NT2/D1 (cell line): ENCODE measurements around the gene DDIT4L.
A peak's percentile ranks its signal among the peaks of the same experiment; 100 is the strongest.
"Not testable (repeated sequence)": the region's sequence is repeated elsewhere in the genome, so short reads cannot be mapped to it uniquely, and the experiment has no call there.

Experiments
- DNase-seq: peaks from one replicate; pipeline ENCODE4 v3.0.0-alpha.2; 2011; ENCODE audit warnings: low read depth, low spot score
- H3K27me3 ChIP-seq: 2 replicates; pipeline ENCODE4 v1.6.0; 2011; ENCODE audit warnings: mild to moderate bottlenecking; ENCODE audit not compliant: insufficient read length, insufficient read depth
- H3K36me3 ChIP-seq: 2 replicates; pipeline ENCODE4 v1.6.1; 2011; ENCODE audit warnings: mild to moderate bottlenecking, low read length, mixed read lengths; ENCODE audit not compliant: insufficient read depth, insufficient read length
- H3K4me1 ChIP-seq: 2 replicates; pipeline ENCODE4 v1.5.1; 2011; ENCODE audit not compliant: insufficient read depth, insufficient read length
- H3K4me3 ChIP-seq: 2 replicates; pipeline ENCODE4 v1.5.1; 2011; ENCODE audit warnings: low read depth; ENCODE audit not compliant: insufficient read length
- H3K9ac ChIP-seq: 2 replicates; pipeline ENCODE4 v1.6.0; 2011; ENCODE audit warnings: low read depth; ENCODE audit not compliant: insufficient read length
- H3K9me3 ChIP-seq: 2 replicates; pipeline ENCODE4 v1.5.1; 2011; ENCODE audit warnings: mild to moderate bottlenecking, low read length; ENCODE audit not compliant: insufficient read depth
- SUZ12 ChIP-seq: IDR thresholded peaks from 2 replicates; pipeline ENCODE4 v1.6.1; 2011; ENCODE audit not compliant: insufficient read length, insufficient read depth; ENCODE audit errors: extremely low read depth
- YY1 ChIP-seq: IDR thresholded peaks from 2 replicates; pipeline ENCODE4 v1.6.1; 2011; ENCODE audit not compliant: insufficient read length, insufficient read depth
- ZNF274 ChIP-seq: IDR thresholded peaks from 2 replicates; pipeline ENCODE4 v1.6.1; 2011; ENCODE audit warnings: mild to moderate bottlenecking, low read depth, low read length

Gene DDIT4L

DNA sequence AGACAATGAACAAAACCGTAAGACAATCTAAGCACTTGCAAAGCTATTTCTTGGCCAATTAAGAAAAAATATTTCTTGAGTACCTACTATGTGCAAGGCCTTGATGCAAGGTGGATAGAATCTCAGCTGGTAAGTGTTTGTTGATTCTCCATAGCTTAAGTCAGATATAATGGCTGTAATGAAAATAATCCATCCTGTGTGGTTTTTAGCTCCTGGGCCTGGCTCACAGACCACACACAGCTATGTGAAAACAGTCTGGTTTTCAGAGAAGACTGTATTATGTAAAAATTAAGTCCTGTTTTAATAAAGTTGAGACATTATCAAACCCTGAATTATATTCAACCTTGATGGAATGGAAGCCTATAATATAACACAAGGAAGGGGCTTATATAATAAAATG lies 7.8 kb upstream of the DDIT4L start:
- Histone ChIP-seq H3K4me1 (no peaks in the 10 kb centered on the region), H3K9ac (no peak overlapping the region), H3K9me3 (no peaks in the 10 kb centered on the region), H3K4me3 (no peak overlapping the region), H3K36me3 (no peaks in the 10 kb centered on the region), H3K27me3 (no peaks in the 10 kb centered on the region)
- no peak for DNase-seq
- TF ChIP-seq ZNF274 (no peak), SUZ12 (no peak), YY1 (no peak)

DNA sequence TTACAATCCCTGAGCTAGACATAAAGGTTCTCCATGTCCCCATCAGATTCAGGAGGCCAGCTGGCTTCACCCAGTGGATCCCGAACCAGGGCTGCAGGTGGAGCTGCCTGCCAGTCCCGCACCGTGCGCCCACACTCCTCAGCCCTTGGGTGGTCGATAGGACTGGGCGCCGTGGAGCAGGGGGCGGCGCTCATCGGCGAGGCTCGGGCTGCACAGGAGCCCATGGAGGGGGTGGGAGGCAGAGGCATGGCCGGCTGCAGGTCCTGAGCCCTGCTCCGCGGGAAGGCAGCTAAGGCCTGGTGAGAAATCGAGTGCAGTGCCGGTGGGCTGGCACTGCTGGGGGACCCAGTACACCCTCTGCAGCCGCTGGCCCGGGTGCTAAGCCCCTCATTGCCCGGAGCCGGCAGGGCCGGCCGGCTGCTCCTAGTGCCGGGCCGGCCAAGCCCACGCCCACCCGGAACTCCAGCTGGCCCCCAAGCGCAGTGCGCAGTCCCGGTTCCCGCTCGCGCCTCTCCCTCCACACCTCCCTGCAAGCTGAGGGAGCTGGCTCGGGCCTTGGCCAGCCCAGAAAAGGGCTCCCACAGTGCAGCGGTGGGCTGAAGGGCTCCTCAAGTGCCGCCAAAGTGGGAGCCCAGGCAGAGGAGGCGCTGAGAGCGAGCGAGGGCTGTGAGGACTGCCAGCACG lies 6.3 kb upstream of the DDIT4L start:
- not testable (repeated sequence) for H3K9me3 ChIP-seq, H3K9ac ChIP-seq, H3K4me1 ChIP-seq, H3K36me3 ChIP-seq, H3K4me3 ChIP-seq, DNase-seq, H3K27me3 ChIP-seq

DNA sequence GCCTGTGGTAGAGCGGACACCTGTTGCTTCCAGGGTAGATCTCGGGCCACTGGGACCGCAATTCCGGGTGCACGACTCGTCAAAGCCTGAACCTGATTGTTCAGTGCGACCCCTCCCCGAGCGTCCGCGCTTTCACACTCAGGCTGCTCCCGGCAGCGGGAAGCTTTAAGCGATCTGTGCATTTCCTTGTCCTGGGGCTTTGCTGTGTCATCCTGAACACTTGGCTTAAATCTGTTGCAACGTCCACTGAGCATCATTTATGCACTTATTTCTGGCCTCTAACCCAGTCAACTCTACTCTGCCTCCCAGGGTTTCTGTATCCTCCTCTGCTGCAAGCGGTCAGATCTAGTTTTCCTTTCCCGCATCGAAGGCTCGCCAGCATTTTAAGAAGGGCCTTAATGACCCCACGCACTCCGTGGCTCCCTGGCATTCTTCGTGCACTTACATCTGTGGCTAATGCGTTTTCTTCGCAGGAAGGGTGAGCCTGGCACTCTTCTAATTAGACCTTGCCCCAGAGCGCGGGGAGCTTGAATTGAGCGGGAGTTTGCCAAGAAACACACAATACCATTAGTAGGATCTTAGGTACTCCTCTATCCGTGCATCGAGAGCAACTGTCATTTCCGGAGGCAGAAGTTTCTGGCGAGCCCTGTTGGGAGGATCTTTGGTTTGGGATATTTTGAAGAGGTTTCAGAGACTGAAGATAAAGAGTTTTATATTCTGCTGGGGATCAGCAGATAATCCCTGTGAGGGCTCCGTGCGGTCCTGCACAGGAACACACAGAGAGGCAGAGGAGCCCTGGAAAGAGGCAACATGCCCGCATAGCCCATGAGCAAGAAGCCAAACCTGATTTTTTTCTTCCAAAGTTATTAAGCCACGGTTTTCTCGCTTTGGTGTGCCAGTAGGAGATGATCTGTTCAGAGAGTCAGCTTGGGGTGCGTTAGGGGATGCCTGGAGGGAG lies 654 bp upstream of the DDIT4L start:
- Histone ChIP-seq H3K4me1 (peaks cover 2% of the 10 kb centered on the region), H3K36me3 (peaks cover 2% of the 10 kb centered on the region), H3K9me3 (no peaks in the 10 kb centered on the region), H3K27me3 (peaks cover 32% of the 10 kb centered on the region), H3K9ac (peak overlapping the region; percentile 67), H3K4me3 (peak overlapping the region; percentile 56)
- no peak for DNase-seq
- no peak for TF ChIP-seq SUZ12

DNA sequence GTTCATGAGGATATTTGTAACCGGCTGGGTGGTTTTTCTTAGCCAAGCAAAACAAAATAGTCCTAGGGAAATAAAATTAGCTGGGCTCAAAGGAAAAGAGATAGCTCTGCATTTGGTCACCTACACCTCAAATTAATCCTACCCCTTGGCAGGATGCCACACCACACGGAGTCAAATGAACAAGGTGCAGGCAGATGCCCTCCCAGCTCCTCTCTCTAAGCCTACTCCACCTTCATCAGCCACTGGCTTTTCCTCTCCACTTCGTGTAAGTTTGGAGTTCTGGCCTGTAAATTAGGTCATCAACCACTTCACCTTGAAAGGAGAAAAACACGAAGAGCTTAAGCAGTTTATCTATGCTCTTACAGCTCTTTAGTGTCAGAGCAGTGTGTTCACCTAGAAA lies 1.4 kb downstream of the DDIT4L start:
- Histone ChIP-seq H3K27me3 (peaks cover 32% of the 10 kb centered on the region), H3K4me1 (peaks cover 2% of the 10 kb centered on the region), H3K9ac (no peak overlapping the region), H3K9me3 (no peaks in the 10 kb centered on the region), H3K4me3 (no peak overlapping the region), H3K36me3 (peaks cover 2% of the 10 kb centered on the region)
- no peak for DNase-seq
- TF ChIP-seq YY1 (no peak), SUZ12 (no peak), ZNF274 (no peak)

DNA sequence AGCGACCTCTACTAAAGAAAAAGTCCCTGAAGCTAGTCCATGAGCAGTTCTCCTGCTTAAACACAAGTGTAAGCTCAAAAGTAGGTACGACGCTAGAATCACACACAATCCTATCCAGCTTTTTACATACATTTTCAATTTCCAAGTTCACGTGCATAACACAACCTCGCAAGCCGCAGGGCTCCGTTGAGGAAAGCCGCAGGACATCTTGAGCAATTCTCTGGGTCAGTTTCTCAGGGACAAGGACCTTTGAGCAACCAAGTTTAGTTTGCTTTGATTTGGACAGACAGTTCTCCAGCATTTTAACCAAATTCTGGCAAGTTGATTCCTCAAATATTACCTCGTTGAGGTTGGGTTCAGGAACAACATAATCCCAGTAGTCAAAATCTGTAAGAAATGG lies 2.5 kb downstream of the DDIT4L start:
- DNase-seq: no peak
- TF ChIP-seq YY1 (no peak), ZNF274 (no peak), SUZ12 (no peak)
- H3K4me3 ChIP-seq: no peak overlapping the region
- H3K4me1 ChIP-seq: peaks cover 2% of the 10 kb centered on the region
- H3K9me3 ChIP-seq: no peaks in the 10 kb centered on the region
- H3K36me3 ChIP-seq: peaks cover 2% of the 10 kb centered on the region
- H3K27me3 ChIP-seq: peaks cover 32% of the 10 kb centered on the region
- no peak overlapping the region for H3K9ac ChIP-seq

DNA sequence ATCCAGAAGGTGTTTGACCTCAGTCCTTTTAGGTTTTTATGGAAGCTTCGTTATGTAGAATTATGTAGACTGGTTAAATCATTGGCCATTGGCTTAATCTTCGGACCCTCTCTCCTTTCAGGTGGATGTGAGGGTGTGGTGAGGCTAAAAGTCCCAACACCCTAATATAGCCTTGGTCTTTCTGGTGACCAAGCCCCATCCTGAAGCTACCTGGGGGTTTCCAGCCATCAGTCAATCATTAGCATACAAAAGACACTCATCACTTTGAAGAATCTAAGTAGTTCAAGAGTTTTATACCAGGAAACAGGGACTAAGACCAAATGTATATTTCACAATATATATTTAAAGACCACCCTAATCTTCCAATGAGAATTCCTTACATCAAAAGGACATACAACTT lies 5.5 kb downstream of the DDIT4L start:
- Histone ChIP-seq H3K27me3 (peaks cover 12% of the 10 kb centered on the region), H3K9ac (no peak overlapping the region), H3K4me3 (no peak overlapping the region), H3K36me3 (peaks cover 2% of the 10 kb centered on the region), H3K4me1 (peaks cover 2% of the 10 kb centered on the region), H3K9me3 (no peaks in the 10 kb centered on the region)
- DNase-seq: no peak
- no peak for TF ChIP-seq ZNF274
- no peak for TF ChIP-seq SUZ12
- TF ChIP-seq YY1: no peak

DNA sequence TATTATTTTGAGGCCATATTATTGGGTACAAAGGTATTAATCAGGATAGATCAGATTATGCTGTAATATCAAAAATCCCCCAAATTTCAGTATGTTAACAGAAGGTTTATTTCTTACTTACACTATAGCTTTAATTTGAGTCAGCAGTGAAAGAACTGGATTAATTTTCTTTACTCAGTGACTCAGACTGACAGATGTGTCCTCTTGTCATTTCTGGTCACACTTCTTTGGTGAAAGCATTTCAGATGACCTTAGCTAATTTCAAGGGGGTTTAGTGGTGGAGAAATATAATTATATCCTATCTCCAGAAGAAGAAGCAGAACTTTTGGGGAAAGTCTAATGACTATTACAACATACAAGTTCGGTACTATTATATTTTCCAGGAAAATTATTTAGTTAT lies 12.4 kb downstream of the DDIT4L start:
- no peaks in the 10 kb centered on the region for H3K27me3 ChIP-seq
- no peak overlapping the region for H3K4me3 ChIP-seq
- TF ChIP-seq ZNF274 (no peak), YY1 (no peak), SUZ12 (no peak)
- no peak overlapping the region for H3K9ac ChIP-seq
- H3K36me3 ChIP-seq: no peaks in the 10 kb centered on the region
- no peak for DNase-seq
- no peaks in the 10 kb centered on the region for H3K9me3 ChIP-seq
- no peaks in the 10 kb centered on the region for H3K4me1 ChIP-seq

DNA sequence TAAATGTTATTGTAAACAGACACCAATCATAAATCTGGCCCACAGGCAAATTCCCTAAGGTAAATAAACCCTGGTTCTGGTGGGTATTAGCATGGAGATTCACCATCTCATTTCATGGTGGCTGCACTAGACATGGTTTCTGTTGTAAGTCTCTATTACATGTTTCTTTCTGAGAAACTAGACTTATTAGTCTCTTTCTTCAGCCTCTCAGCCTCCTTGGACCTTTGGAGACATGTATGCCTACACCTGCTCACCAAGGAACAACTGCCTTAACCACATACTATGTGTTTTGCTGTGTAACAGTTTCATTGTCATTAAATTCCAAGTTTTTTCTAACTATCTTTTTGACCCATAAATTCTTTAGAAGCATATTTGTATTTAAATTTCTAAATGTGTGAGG lies 13.1 kb downstream of the DDIT4L start:
- no peak for DNase-seq
- Histone ChIP-seq H3K4me3 (no peak overlapping the region), H3K9ac (no peak overlapping the region), H3K36me3 (no peaks in the 10 kb centered on the region), H3K4me1 (no peaks in the 10 kb centered on the region), H3K27me3 (no peaks in the 10 kb centered on the region), H3K9me3 (no peaks in the 10 kb centered on the region)
- TF ChIP-seq YY1: no peak
- no peak for TF ChIP-seq ZNF274
- no peak for TF ChIP-seq SUZ12
